Transverse colon (tissue), 4 donors: ENCODE results near the gene GPC5. TPM values are rescaled to one million over a fixed set of nuclear protein-coding genes. Genes with fewer than 3 reads are reported as not detected.

Source experiments
- DNase-seq: peaks from one replicate; pipeline ENCODE4 v3.0.0-alpha.2; 2019
- H3K27ac ChIP-seq, 4 donors: fragments of 200-600 bp; sonication (generic); 2 replicates each; pipeline ENCODE4 v1.5.1; 2016 to 2018; ENCODE audit warnings: inconsistent platforms in 4 of 4
- H3K27me3 ChIP-seq: fragments of 200-600 bp; sonication (generic); 2 replicates; pipeline ENCODE4 v1.5.1; 2017; ENCODE audit warnings: inconsistent platforms
- H3K36me3 ChIP-seq, 4 donors: fragments of 200-600 bp; sonication (generic); 2 replicates each; pipeline ENCODE4 v1.5.1; 2017 to 2019; ENCODE audit warnings: inconsistent platforms in 4 of 4
- H3K4me1 ChIP-seq, 4 donors: fragments of 200-600 bp; sonication (generic); 2 replicates each; pipeline ENCODE4 v1.5.1; 2017 to 2020; ENCODE audit warnings: inconsistent platforms in 4 of 4
- H3K4me3 ChIP-seq, 4 donors: fragments of 200-600 bp; sonication (generic); 1 replicate in 1 of 4; 2 replicates in 3 of 4; pipeline versions ENCODE4 v1.5.1 to v1.6.1; 2017 to 2019; ENCODE audit warnings: inconsistent platforms in 4 of 4
- H3K9me3 ChIP-seq, 2 donors: fragments of 200-600 bp; sonication (generic); 2 replicates each; pipeline ENCODE4 v1.5.1; 2017 to 2019; ENCODE audit warnings: inconsistent platforms in 2 of 2
- CTCF ChIP-seq, 5 experiments: fragments of 200-600 bp in 3 of 5; fragments of 450-650 bp in 2 of 5; sonication (generic) in 3 of 5; IDR thresholded peaks; 1 replicate in 2 of 5; 2 replicates in 3 of 5; pipeline ENCODE4 v1.5.1; 2016 to 2017; ENCODE audit warnings: antibody characterized with exemption in 5 of 5, inconsistent platforms in 3 of 5, mild to moderate bottlenecking in 2 of 5, moderate library complexity in 1 of 5
- EP300 ChIP-seq: sonication (generic); formaldehyde crosslinking; IDR thresholded peaks from one replicate; pipeline ENCODE4 v1.6.1; 2017; ENCODE audit warnings: antibody characterized with exemption, low read depth
- POLR2A ChIP-seq: fragments of 450-650 bp; IDR thresholded peaks from one replicate; pipeline ENCODE4 v1.6.1; 2016; ENCODE audit warnings: antibody characterized with exemption, mild to moderate bottlenecking, moderate library complexity
- POLR2AphosphoS5 ChIP-seq, 3 donors: sonication (generic); formaldehyde crosslinking; IDR thresholded peaks; one replicate each; pipeline ENCODE4 v1.6.1; 2016; ENCODE audit warnings: antibody characterized with exemption in 3 of 3
- WGBS, 2 donors: methylation state at CpG; one replicate each; pipeline ENCODE4 v1.1.5; 2018; ENCODE audit warnings: low coverage in 1 of 2; 5-methylcytosine and 5-hydroxymethylcytosine counted together
- in situ Hi-C, 4 donors: fragments of 200-750 bp; cut with MboI; loops; one replicate each; pipeline versions ENCODE4 v1.15.0 to v1.15.1; 2017; ENCODE audit warnings: low sequenced_read_pairs in 3 of 4, low pct_ligation_motif_present in 1 of 4, low pct_unique_long_range_greater_than_20kb in 1 of 4
- intact Hi-C: fragments of 100-400 bp; cut with DNase I; formaldehyde crosslinking; loops from one replicate; pipeline ENCODE4 v1.15.1; 2023; ENCODE audit warnings: low total_unique reads
- total RNA-seq, 4 donors: library from RNA; depleted of rRNA; stranded (reverse); fragments of >200 nt; gene quantifications; one replicate each; pipeline ENCODE4 v1.1.0, GENCODE V29; 2016

Gene GPC5
- total RNA-seq, 4 donors from 2014 or later = 0.48 to 1.4 TPM; not detected in 2

GRCh38 chr13:91710733-91711132, 312.3 kb downstream of the GPC5 start:
- 79 to 85% methylated on average over 3 of the region's 3 CpGs for WGBS, 2 donors
- H3K9me3 ChIP-seq = no peaks in the 10 kb centered on the region
- intact Hi-C loops = no loop called here
- in situ Hi-C loops = loop anchor here in 1 of 4 donors (25.0 kb wide), 1 partner anchor 323 kb away; the partner anchor contains the start of gene GPC5
- TF ChIP-seq POLR2AphosphoS5 (IDR thresholded peaks at IDR 0.05) = no peak
- TF ChIP-seq EP300 = no peak
- TF ChIP-seq CTCF (IDR thresholded peaks at IDR 0.05) = no peak
- H3K4me3 ChIP-seq = no peak overlapping the region
- DNase-seq = no peak
- H3K4me1 ChIP-seq = peaks cover 0 to 23% (median 7%) of the 10 kb centered on the region in 4 donors
- no peak overlapping the region for H3K27ac ChIP-seq
- no peaks in the 10 kb centered on the region for H3K36me3 ChIP-seq
- H3K27me3 ChIP-seq = no peaks in the 10 kb centered on the region

GRCh38 chr13:91714855-91715254, 316.4 kb downstream of the GPC5 start:
- no peak overlapping the region for H3K4me3 ChIP-seq
- H3K27ac ChIP-seq = no peak overlapping the region
- no peak for DNase-seq
- peaks cover 0 to 4% (median 2%) of the 10 kb centered on the region in 4 donors for H3K4me1 ChIP-seq
- H3K27me3 ChIP-seq = no peaks in the 10 kb centered on the region
- intact Hi-C loops (no loop called here), in situ Hi-C loops (loop anchor here in 1 of 4 donors (25.0 kb wide), 1 partner anchor 328 kb away; the partner anchor contains the start of gene GPC5)
- no peaks in the 10 kb centered on the region for H3K36me3 ChIP-seq
- no peak for TF ChIP-seq CTCF (IDR thresholded peaks at IDR 0.05)
- no peaks in the 10 kb centered on the region for H3K9me3 ChIP-seq
- 60% methylated on average over 3 of the region's 3 CpGs; no CpG with 5 or more reads in 1 of the 2 donors for WGBS, 2 donors

- H3K27me3 ChIP-seq = no peaks in the 10 kb centered on the region
- no peaks in the 10 kb centered on the region for H3K4me1 ChIP-seq
- in situ Hi-C loops (loop anchor here in 1 of 4 donors (25.0 kb wide), 1 partner anchor 329 kb away; the partner anchor contains the start of gene GPC5), intact Hi-C loops (no loop called here)
- H3K9me3 ChIP-seq = no peaks in the 10 kb centered on the region
- DNase-seq = no peak
- TF ChIP-seq EP300 (no peak), POLR2AphosphoS5 (IDR thresholded peaks at IDR 0.05) (no peak), POLR2A (no peak), CTCF (IDR thresholded peaks at IDR 0.05) (no peak)
- H3K27ac ChIP-seq = no peak overlapping the region
- WGBS, 2 donors = 83% methylated on average over 6 to 7 of the region's 7 CpGs
- no peak overlapping the region for H3K4me3 ChIP-seq
- H3K36me3 ChIP-seq = no peaks in the 10 kb centered on the region
Observed at GRCh38 chr13:91716436-91717065, 318.1 kb downstream of the GPC5 start.

GRCh38 chr13:91719033-91719432, 320.6 kb downstream of the GPC5 start:
- H3K27me3 ChIP-seq = no peaks in the 10 kb centered on the region
- no peaks in the 10 kb centered on the region for H3K9me3 ChIP-seq
- WGBS, 2 donors = 0 to 31% methylated on average over 1 to 3 of the region's 3 CpGs
- H3K4me3 ChIP-seq = no peak overlapping the region
- no peak for DNase-seq
- TF ChIP-seq EP300 (no peak), CTCF (IDR thresholded peaks at IDR 0.05) (no peak), POLR2AphosphoS5 (IDR thresholded peaks at IDR 0.05) (no peak), POLR2A (no peak)
- H3K27ac ChIP-seq = no peak overlapping the region
- H3K4me1 ChIP-seq = peaks cover 0 to 3% (median 0%) of the 10 kb centered on the region in 4 donors
- intact Hi-C loops (no loop called here), in situ Hi-C loops (loop anchor here in 1 of 4 donors (25.0 kb wide), 1 partner anchor 332 kb away; the partner anchor contains the start of gene GPC5)
- H3K36me3 ChIP-seq = no peaks in the 10 kb centered on the region
